ENCODE measurements around the gene CALHM1.

DNA sequence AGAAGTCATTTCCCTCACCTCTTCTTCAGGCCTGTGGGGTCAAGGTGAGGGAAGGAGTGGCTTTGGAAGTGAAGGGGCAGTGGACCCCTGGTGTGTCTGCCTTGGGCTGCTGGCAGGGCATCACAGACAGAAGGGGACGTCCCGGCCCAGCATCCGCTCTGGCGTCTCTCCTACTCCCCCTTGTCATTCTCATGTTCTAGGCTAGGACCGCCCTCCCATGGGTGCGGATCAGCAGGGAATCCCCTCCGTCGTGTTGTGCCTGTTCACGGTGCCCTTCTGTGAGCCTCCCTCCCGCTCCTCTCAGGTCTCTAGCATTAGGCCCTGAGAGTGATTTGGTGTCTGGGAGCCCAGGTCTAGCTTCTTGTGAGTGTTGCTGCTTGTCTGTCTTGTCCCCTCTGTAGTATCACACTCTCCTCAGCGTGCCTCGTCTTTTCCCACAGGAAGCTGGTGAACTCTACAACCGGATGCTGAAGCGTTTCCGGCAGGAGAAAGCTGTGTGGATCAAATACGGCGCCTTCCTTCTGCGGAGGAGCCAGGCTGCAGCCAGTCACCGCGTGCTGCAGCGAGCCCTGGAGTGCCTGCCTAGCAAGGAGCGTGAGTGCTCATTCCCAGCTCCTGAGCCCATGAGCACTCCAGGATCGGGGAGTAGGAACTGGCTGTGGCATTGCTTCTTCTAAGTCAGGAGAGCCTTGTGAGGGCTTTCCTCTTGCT, 15.1 kb downstream of the CALHM1 start:
- TF ChIP-seq CTCF (IDR thresholded peaks at IDR 0.05), result no peak
- TF ChIP-seq POLR2A (IDR thresholded peaks at IDR 0.05), result no peak
- no peak for TF ChIP-seq POLR2AphosphoS5 (IDR thresholded peaks at IDR 0.05)
